HG02840 (cell line): ENCODE measurements around the gene SUMF1.

ENCODE experiments used
- ATAC-seq: cut with Tn5 transposase; IDR thresholded peaks from one replicate; pipeline ENCODE4 v1.9.1; 2021; ENCODE audit warnings: mild to moderate bottlenecking, moderate library complexity, moderate number of reproducible peaks; ENCODE audit not compliant: unreplicated experiment, low FRiP score

The SUMF1 gene

GRCh38 chr3:4419386-4419785, 47.7 kb downstream of the SUMF1 start:
- ATAC-seq, result no peak

GRCh38 chr3:4418156-4418555, 48.9 kb downstream of the SUMF1 start:
- ATAC-seq, result no peak

GRCh38 chr3:4417449-4417848, 49.6 kb downstream of the SUMF1 start:
- no peak for ATAC-seq

GRCh38 chr3:4416961-4417360, 50.1 kb downstream of the SUMF1 start:
- no peak for ATAC-seq

- ATAC-seq, result no peak
These were observed 50.6 kb downstream of the SUMF1 start for GRCh38 chr3:4416427-4416945.

- no peak for ATAC-seq
These were observed 53.6 kb downstream of the SUMF1 start for GRCh38 chr3:4413467-4413866.

- ATAC-seq, result no peak
These were observed 55.2 kb downstream of the SUMF1 start for GRCh38 chr3:4411833-4412232.

- no peak for ATAC-seq
These were observed 55.8 kb downstream of the SUMF1 start for GRCh38 chr3:4411236-4411635.

GRCh38 chr3:4410606-4411005, 56.5 kb downstream of the SUMF1 start:
- ATAC-seq, result no peak

- ATAC-seq, result no peak
These were observed 57.0 kb downstream of the SUMF1 start for GRCh38 chr3:4409971-4410573.

- no peak for ATAC-seq
These were observed 57.7 kb downstream of the SUMF1 start for GRCh38 chr3:4409415-4409814.

- no peak for ATAC-seq
These were observed 58.1 kb downstream of the SUMF1 start for GRCh38 chr3:4408958-4409357.

GRCh38 chr3:4407941-4408340, 59.1 kb downstream of the SUMF1 start:
- ATAC-seq, result no peak

GRCh38 chr3:4406746-4407568, 60.1 kb downstream of the SUMF1 start:
- no peak for ATAC-seq

- no peak for ATAC-seq
These were observed 62.2 kb downstream of the SUMF1 start for GRCh38 chr3:4404881-4405280.

- ATAC-seq, result no peak
These were observed 65.6 kb downstream of the SUMF1 start for GRCh38 chr3:4401441-4401840.

- no peak for ATAC-seq
These were observed 67.6 kb downstream of the SUMF1 start for GRCh38 chr3:4399476-4399875.

- no peak for ATAC-seq
These were observed 68.2 kb downstream of the SUMF1 start for GRCh38 chr3:4398941-4399245.

GRCh38 chr3:4398120-4398940, 68.7 kb downstream of the SUMF1 start:
- ATAC-seq, result no peak

- no peak for ATAC-seq
These were observed 69.6 kb downstream of the SUMF1 start for GRCh38 chr3:4397466-4397865.

GRCh38 chr3:4396542-4396941, 70.5 kb downstream of the SUMF1 start:
- ATAC-seq, result no peak
